Suppressor macrophage treated with lipopolysaccharide for 4 hours (primary cell): ENCODE measurements around the gene DCLK2.

ENCODE experiments used
- DNase-seq: peaks from one replicate; pipeline ENCODE4 v3.0.0-alpha.2; 2020

The DCLK2 gene

GRCh38 chr4:150078041-150078578 lies at the start of gene DCLK2:
Gene DCLK2 (plus strand): TSS chr4:150078445. CDS start chr4:150079028, 583 bp downstream.
- peak; percentile 69 for DNase-seq

GRCh38 chr4:150032541-150032940 lies 45.7 kb upstream of the DCLK2 start:
- no peak for DNase-seq

- DNase-seq = no peak
Measured at GRCh38 chr4:150033081-150033480, 45.2 kb upstream of the DCLK2 start.

- no peak for DNase-seq
Measured at GRCh38 chr4:150033901-150034300, 44.3 kb upstream of the DCLK2 start.

- DNase-seq = no peak
Measured at GRCh38 chr4:150037251-150037856, 40.9 kb upstream of the DCLK2 start.

GRCh38 chr4:150038335-150039076 lies 39.7 kb upstream of the DCLK2 start:
- DNase-seq = no peak

- no peak for DNase-seq
Measured at GRCh38 chr4:150039274-150040127, 38.7 kb upstream of the DCLK2 start.

- DNase-seq = no peak
Measured at GRCh38 chr4:150044517-150044916, 33.7 kb upstream of the DCLK2 start.

- no peak for DNase-seq
Measured at GRCh38 chr4:150045410-150045809, 32.8 kb upstream of the DCLK2 start.

GRCh38 chr4:150046728-150047217 lies 31.5 kb upstream of the DCLK2 start:
- DNase-seq = no peak

- DNase-seq = no peak
Measured at GRCh38 chr4:150047546-150047945, 30.7 kb upstream of the DCLK2 start.

- DNase-seq = no peak
Measured at GRCh38 chr4:150049682-150050081, 28.6 kb upstream of the DCLK2 start.

- no peak for DNase-seq
Measured at GRCh38 chr4:150050566-150050965, 27.7 kb upstream of the DCLK2 start.

GRCh38 chr4:150051111-150051510 lies 27.1 kb upstream of the DCLK2 start:
- DNase-seq = no peak

GRCh38 chr4:150055467-150055866 lies 22.8 kb upstream of the DCLK2 start:
- no peak for DNase-seq

- no peak for DNase-seq
Measured at GRCh38 chr4:150056569-150056968, 21.7 kb upstream of the DCLK2 start.

GRCh38 chr4:150061086-150061776 lies 17.0 kb upstream of the DCLK2 start:
- peak; percentile 63 for DNase-seq

GRCh38 chr4:150063128-150063527 lies 15.1 kb upstream of the DCLK2 start:
- peak; percentile 49 for DNase-seq

- DNase-seq = no peak
Measured at GRCh38 chr4:150065740-150066139, 12.5 kb upstream of the DCLK2 start.

GRCh38 chr4:150067859-150068258 lies 10.4 kb upstream of the DCLK2 start:
- DNase-seq = no peak

- peak; percentile 39 for DNase-seq
Measured at GRCh38 chr4:150068300-150068960, 9.8 kb upstream of the DCLK2 start.

GRCh38 chr4:150069353-150069752 lies 8.9 kb upstream of the DCLK2 start:
- DNase-seq = no peak
